HepG2 (cell line): ENCODE measurements around the gene HOXD8. TPM values are rescaled to one million over a fixed set of nuclear protein-coding genes. Genes with fewer than 3 reads are reported as not detected.
A peak's percentile ranks its signal among the peaks of the same experiment; 100 is the strongest.

Source experiments
- ATAC-seq: fragments of 200-7000 bp; cut with Tn5 transposase; 3 replicates; pipeline ENCODE4 v1.9.1; 2020; ENCODE audit warnings: mild to moderate bottlenecking, moderate library complexity
- BruUV-seq: library from RNA; stranded (reverse); fragments of 400-500 nt; replicated peaks from 2 replicates; lab custom pipeline; 2021; lab: Mats Ljungman, UMichigan
- CTCF ChIA-PET: fragments of 300-600 bp; formaldehyde crosslinking; extraction: SDS; loops from one replicate; lab custom pipeline; 2021; ENCODE audit warnings: low total read pairs, inconsistent platforms, low intra/inter-chr PET ratio; lab: Yijun Ruan, JAX
- POLR2A ChIA-PET: fragments of 350-600 bp; sonication (Branson Sonifier 250); formaldehyde crosslinking; loops from one replicate; lab custom pipeline; 2020; ENCODE audit warnings: antibody characterized with exemption, inconsistent platforms; lab: Yijun Ruan, JAX
- DNase-seq: peaks from one replicate; pipeline ENCODE4 v3.0.0-alpha.2; 2015; ENCODE audit warnings: low spot score
- FAIRE-seq: peaks from 3 replicates; lab custom pipeline; 2011; peaks lifted over from hg19 to GRCh38; lab: Jason Lieb, UNC
- H2AFZ ChIP-seq: one replicate; pipeline ENCODE4 v1.6.1; 2011; ENCODE audit warnings: low read length, inconsistent platforms
- H3K27ac ChIP-seq: fragments of 300-600 bp; 3 replicates; pipeline ENCODE4 v1.8.0; 2011; ENCODE audit warnings: mixed run types, mild to moderate bottlenecking, mixed read lengths, low read length, inconsistent platforms; ENCODE audit not compliant: insufficient read depth; ENCODE audit errors: extremely low read length
- H3K27me3 ChIP-seq, 2 experiments: fragments of 200-600 bp in 1 of 2; 2 replicates in 1 of 2; 3 replicates in 1 of 2; pipeline versions ENCODE4 v1.6.0 to v1.8.0; 2011; ENCODE audit warnings: low read length in 2 of 2, mild to moderate bottlenecking in 2 of 2, moderate library complexity in 2 of 2, inconsistent platforms in 1 of 2; ENCODE audit not compliant: insufficient read depth in 2 of 2, control insufficient read depth in 1 of 2
- H3K36me3 ChIP-seq, 2 experiments: fragments of 200-600 bp in 1 of 2; replicated peaks in 1 of 2; 2 replicates in 1 of 2; 3 replicates in 1 of 2; pipeline versions ENCODE4 v1.5.1 to v1.8.0; 2011; ENCODE audit warnings: low read length in 2 of 2, inconsistent platforms in 1 of 2; ENCODE audit not compliant: insufficient read depth in 2 of 2, control insufficient read depth in 1 of 2
- H3K4me1 ChIP-seq: 2 replicates; pipeline ENCODE4 v1.5.1; 2012; ENCODE audit warnings: low read length, inconsistent platforms; ENCODE audit not compliant: insufficient read depth
- H3K4me2 ChIP-seq: 2 replicates; pipeline ENCODE4 v1.6.0; 2011; ENCODE audit warnings: low read depth, low read length, inconsistent platforms
- H3K4me3 ChIP-seq, 3 experiments: fragments of 200-600 bp in 1 of 3; sonication (generic), shearing (Covaris generic) in 1 of 3; replicated peaks in 1 of 3; 2 replicates each; pipeline ENCODE4 v1.5.1; 2011 to 2016; ENCODE audit warnings: low read length in 3 of 3, inconsistent platforms in 2 of 3, low read depth in 2 of 3, mild to moderate bottlenecking in 2 of 3, control low read depth in 1 of 3, mixed read lengths in 1 of 3; ENCODE audit not compliant: insufficient read depth in 1 of 3
- H3K79me2 ChIP-seq: one replicate; pipeline ENCODE4 v1.6.1; 2011; ENCODE audit warnings: low read length, inconsistent platforms; ENCODE audit not compliant: insufficient read depth
- H3K9ac ChIP-seq: 2 replicates; pipeline ENCODE4 v1.6.0; 2011; ENCODE audit warnings: mild to moderate bottlenecking, low read depth, low read length, inconsistent platforms; ENCODE audit not compliant: insufficient read depth
- H3K9me3 ChIP-seq: 2 replicates; pipeline ENCODE4 v1.5.1; 2012; ENCODE audit warnings: mild to moderate bottlenecking, low read length
- H4K20me1 ChIP-seq: 2 replicates; pipeline ENCODE4 v1.6.0; 2011; ENCODE audit warnings: inconsistent platforms, mild to moderate bottlenecking, low read length, moderate library complexity; ENCODE audit not compliant: insufficient read depth
- ATAD3A ChIP-seq: sonication (generic); formaldehyde crosslinking; IDR thresholded peaks from 2 replicates; pipeline ENCODE4 v1.4.0; 2020; ENCODE audit warnings: missing genetic modification reagents
- EZH2 ChIP-seq: conservative IDR thresholded peaks from 2 replicates; pipeline ENCODE4 v1.6.1; 2012; ENCODE audit warnings: mild to moderate bottlenecking, low read depth, low read length, moderate library complexity
- FOXA1 ChIP-seq, 2 experiments: fragments of 450-650 bp in 1 of 2; sonication (generic) in 1 of 2; formaldehyde crosslinking in 1 of 2; IDR thresholded peaks; 2 replicates each; pipeline versions ENCODE4 v1.4.0 to v1.6.1; 2016 to 2020; ENCODE audit warnings: missing genetic modification reagents in 1 of 2
- MAFK ChIP-seq, 2 experiments: IDR thresholded peaks in 1 of 2; conservative IDR thresholded peaks in 1 of 2; 2 replicates each; pipeline ENCODE4 v1.6.1; 2011; ENCODE audit warnings: improper control_type of control experiment in 2 of 2, low read length in 2 of 2
- MED8 ChIP-seq: sonication (generic); formaldehyde crosslinking; IDR thresholded peaks from 2 replicates; pipeline ENCODE4 v1.8.1; 2023; ENCODE audit warnings: mild to moderate bottlenecking, missing genetic modification reagents; ENCODE audit not compliant: insufficient replicate concordance
- PHF21A ChIP-seq: sonication (generic); formaldehyde crosslinking; IDR thresholded peaks from 2 replicates; pipeline ENCODE4 v1.5.0; 2020; ENCODE audit warnings: mild to moderate bottlenecking, missing genetic modification reagents
- RAD21 ChIP-seq: fragments of 450-650 bp; formaldehyde crosslinking; IDR thresholded peaks from 2 replicates; pipeline ENCODE4 v1.5.0; 2020; ENCODE audit warnings: mild to moderate bottlenecking
- RFX3 ChIP-seq: IDR thresholded peaks from 2 replicates; pipeline ENCODE4 v1.6.1; 2016; ENCODE audit warnings: missing biosample characterization, missing genetic modification reagents
- RFX5 ChIP-seq: IDR thresholded peaks from 2 replicates; pipeline ENCODE4 v1.6.1; 2011; ENCODE audit warnings: low read depth, low read length, improper control_type of control experiment
- SMAD9 ChIP-seq: sonication (generic); formaldehyde crosslinking; IDR thresholded peaks from 2 replicates; pipeline ENCODE4 v1.5.1; 2020; ENCODE audit warnings: mild to moderate bottlenecking, missing genetic modification reagents
- ZNF501 ChIP-seq: sonication (generic); formaldehyde crosslinking; IDR thresholded peaks from 2 replicates; pipeline ENCODE4 v1.5.1; 2020; ENCODE audit warnings: mild to moderate bottlenecking, moderate library complexity, missing genetic modification reagents
- ZNF572 ChIP-seq: sonication (generic); formaldehyde crosslinking; IDR thresholded peaks from 2 replicates; pipeline ENCODE4 v1.5.1; 2020; ENCODE audit warnings: mild to moderate bottlenecking, missing genetic modification reagents
- ZNF747 ChIP-seq: sonication (generic); formaldehyde crosslinking; IDR thresholded peaks from 2 replicates; pipeline ENCODE4 v1.8.1; 2023; ENCODE audit warnings: missing genetic modification reagents, mild to moderate bottlenecking, borderline replicate concordance
- WGBS: methylation state at CpG from one replicate; pipeline ENCODE4 v1.1.6; 2017; ENCODE audit warnings: low lambda C conversion rate; 5-methylcytosine and 5-hydroxymethylcytosine counted together
- in situ Hi-C: cut with HindIII; loops from 2 replicates; pipeline ENCODE4 v1.10.0; 2017; ENCODE audit warnings: low pct_unique_long_range_greater_than_20kb; ENCODE audit not compliant: extremely low pct_ligation_motif_present
- intact Hi-C: fragments of 100-400 bp; cut with micrococcal nuclease; formaldehyde crosslinking; loops from one replicate; pipeline ENCODE4 v1.10.0; 2022; ENCODE audit not compliant: unreplicated experiment
- polyA plus RNA-seq, 8 experiments: library from polyadenylated mRNA; depleted of rRNA in 3 of 8; stranded (reverse) in 7 of 8; unstranded in 1 of 8; fragments of >200 nt; fragmentation: Illumina TruSeq in 4 of 8; extraction: Trizol in 4 of 8; gene quantifications; 2 replicates each; pipeline versions ENCODE4 v1.2.1 to v1.2.3, GENCODE V29; 2011 to 2016; ENCODE audit warnings: low read depth in 4 of 8, missing spikeins in 1 of 8, mixed read lengths in 1 of 8; ENCODE audit not compliant: insufficient read depth in 1 of 8
- total RNA-seq, 5 experiments: library from RNA; depleted of rRNA; stranded (reverse); fragments of >200 nt; fragmentation: Illumina TruSeq; extraction: Trizol; gene quantifications; 2 replicates each; pipeline ENCODE4 v1.2.3, GENCODE V29; 2016; ENCODE audit warnings: low read depth in 1 of 5
- TF ChIP-seq, protein P1 (sequence below): sonication (generic); formaldehyde crosslinking; IDR thresholded peaks from 2 replicates; pipeline ENCODE4 v1.5.0; 2020; ENCODE audit warnings: mild to moderate bottlenecking, missing genetic modification reagents

Gene HOXD8
- total and polyA plus RNA-seq, 2 of the 13 experiments (the other 11 are each of a cell fraction or from before 2014, with no cell fraction given), result not detected

DNA sequence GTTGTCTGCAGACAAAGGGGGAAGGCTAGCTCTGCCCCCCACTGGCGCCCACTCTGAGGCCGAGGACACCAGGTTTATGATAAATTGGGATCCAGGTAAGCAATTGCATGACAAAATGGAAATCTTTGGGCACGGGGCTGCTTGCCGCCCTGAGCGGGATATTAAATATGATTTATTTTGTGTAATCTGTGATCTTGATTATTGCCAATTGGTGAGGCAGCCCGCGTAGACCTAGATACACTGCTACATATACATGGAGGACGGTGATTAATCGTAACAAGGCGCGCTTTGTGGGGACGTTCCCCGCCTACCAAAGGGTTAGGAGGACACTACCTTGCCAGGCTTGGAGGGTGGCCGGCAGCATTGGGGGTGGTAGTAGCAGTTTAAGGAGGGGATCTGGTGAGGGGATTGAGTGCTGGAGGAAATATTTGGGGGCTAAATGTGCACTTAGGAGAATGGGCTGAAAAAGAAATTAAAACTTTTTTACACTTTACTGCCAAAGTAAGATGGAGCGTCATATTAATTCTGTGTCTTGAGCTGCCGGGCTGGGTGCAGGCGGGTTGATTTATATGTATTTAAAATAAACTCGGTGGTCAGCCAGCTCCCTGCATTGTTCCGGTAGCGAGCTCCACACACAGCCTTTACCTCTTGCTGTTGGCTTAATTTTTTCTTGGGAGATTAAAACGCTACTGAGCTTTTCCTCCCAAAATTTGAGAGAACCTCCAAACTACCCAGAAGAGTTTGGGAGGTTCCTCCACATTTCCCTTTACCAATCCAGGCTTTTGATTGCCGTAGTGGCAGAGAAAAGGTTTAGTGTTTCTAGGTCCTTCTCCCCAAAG, 31.7 kb downstream of the HOXD8 start (continued):
- TF ChIP-seq, protein P1, sequence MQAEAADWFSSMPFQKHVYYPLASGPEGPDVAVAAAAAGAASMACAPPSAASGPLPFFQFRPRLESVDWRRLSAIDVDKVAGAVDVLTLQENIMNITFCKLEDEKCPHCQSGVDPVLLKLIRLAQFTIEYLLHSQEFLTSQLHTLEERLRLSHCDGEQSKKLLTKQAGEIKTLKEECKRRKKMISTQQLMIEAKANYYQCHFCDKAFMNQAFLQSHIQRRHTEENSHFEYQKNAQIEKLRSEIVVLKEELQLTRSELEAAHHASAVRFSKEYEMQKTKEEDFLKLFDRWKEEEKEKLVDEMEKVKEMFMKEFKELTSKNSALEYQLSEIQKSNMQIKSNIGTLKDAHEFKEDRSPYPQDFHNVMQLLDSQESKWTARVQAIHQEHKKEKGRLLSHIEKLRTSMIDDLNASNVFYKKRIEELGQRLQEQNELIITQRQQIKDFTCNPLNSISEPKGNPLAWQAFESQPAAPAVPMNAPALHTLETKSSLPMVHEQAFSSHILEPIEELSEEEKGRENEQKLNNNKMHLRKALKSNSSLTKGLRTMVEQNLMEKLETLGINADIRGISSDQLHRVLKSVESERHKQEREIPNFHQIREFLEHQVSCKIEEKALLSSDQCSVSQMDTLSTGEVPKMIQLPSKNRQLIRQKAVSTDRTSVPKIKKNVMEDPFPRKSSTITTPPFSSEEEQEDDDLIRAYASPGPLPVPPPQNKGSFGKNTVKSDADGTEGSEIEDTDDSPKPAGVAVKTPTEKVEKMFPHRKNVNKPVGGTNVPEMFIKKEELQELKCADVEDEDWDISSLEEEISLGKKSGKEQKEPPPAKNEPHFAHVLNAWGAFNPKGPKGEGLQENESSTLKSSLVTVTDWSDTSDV, result no peak
- TF ChIP-seq RFX3, result no peak
- TF ChIP-seq MED8 (CRISPR knock-in tag), result no peak
- TF ChIP-seq ATAD3A (CRISPR knock-in tag), result no peak
- no peak for TF ChIP-seq SMAD9 (CRISPR knock-in tag)
- TF ChIP-seq PHF21A (CRISPR knock-in tag), result no peak
- no peak for TF ChIP-seq FOXA1 (IDR thresholded peaks at IDR 0.05)
- TF ChIP-seq FOXA1 (CRISPR knock-in tag; IDR thresholded peaks at IDR 0.05), result no peak
- TF ChIP-seq RFX5, result no peak

DNA sequence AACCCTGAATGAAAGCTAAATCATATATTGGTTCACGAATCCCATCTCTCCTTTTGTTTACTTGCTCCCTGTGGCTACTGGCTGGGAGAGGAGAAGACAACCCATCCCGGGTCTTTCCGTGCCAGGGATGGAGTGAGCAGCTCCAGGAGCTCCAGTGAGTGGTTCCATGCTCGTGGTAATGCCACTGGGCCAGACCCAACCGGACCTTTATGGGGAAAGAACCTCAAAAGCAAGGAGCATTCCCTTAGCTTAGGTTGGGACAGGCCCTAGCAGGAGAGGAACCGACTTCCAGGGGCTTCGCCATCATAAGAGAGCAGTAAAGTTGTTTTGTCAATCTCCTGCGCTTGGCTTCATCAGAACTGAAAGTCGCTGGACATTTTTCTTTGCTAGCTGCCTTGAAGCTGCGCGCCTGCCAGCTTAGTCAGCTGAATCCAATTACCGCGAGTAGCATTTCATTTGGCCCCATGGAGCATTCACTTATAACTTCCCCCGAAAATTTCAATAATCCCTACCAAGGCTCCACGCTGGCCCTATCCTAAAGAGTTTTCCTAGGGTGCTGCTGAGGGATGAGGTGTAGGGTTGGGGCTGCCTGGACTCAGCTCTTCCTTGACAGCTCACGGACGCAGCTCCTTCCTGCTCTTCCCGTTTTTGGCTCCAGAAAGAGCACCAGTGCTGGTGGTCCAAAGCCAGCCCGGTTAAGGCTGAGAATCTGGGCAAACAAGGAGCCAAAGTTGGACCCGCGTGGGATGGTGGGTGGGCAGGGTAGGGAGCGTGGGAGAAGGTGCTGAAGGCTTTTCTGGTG, 32.5 kb downstream of the HOXD8 start:
- no peaks in the 10 kb centered on the region for H3K79me2 ChIP-seq
- POLR2A ChIA-PET, result interaction anchor here (1.2 kb wide), 1 partner anchor 26 kb away, joined by 3 read pairs; no protein-coding TSS in a partner anchor
- H3K27ac ChIP-seq, result no peak overlapping the region
- H3K9ac ChIP-seq, result no peak overlapping the region
- TF ChIP-seq RAD21 (0 out of 2 replicates have a peak, but pooled peaks have one; percentile 10), MAFK (conservative IDR thresholded peaks at IDR 0.05 in 1 of 2, IDR thresholded peaks at IDR 0.05 in 1 of 2; ENCODE audit: low read length in 2 of 2) (0 out of 4 replicates have a peak, but pooled peaks of 1 of the 2 experiments have one; percentile 3), EZH2 (peak; percentile 79; the same call in 1 of the 2 replicates), ZNF747 (CRISPR knock-in tag) (no peak), ZNF501 (CRISPR knock-in tag) (0 out of 2 replicates have a peak, but pooled peaks have one; percentile 27), ZNF572 (CRISPR knock-in tag) (0 out of 2 replicates have a peak, but pooled peaks have one; percentile 39)
- peak; percentile 2; the same call in 2 of the 3 replicates for ATAC-seq
- peak overlapping the region; percentile 46 for H3K4me2 ChIP-seq
- in situ Hi-C loops, result no loop called here
- no peaks in the 10 kb centered on the region for H4K20me1 ChIP-seq
- BruUV-seq, result no TSS peak
- no peaks in the 10 kb centered on the region for H3K9me3 ChIP-seq
- H3K36me3 ChIP-seq, result no peaks in the 10 kb centered on the region
- peak overlapping the region in 1 of 3 experiments; percentile 25; a peak in 1 of 6 replicates for H3K4me3 ChIP-seq
- intact Hi-C loops, result no loop called here
- DNase-seq, result no peak
- no peak overlapping the region for H2AFZ ChIP-seq
- H3K27me3 ChIP-seq, result peaks cover 17 to 98% of the 10 kb centered on the region in 2 experiments
- CTCF ChIA-PET, result no interaction called here
- peaks cover 47% of the 10 kb centered on the region for H3K4me1 ChIP-seq
- no peak for FAIRE-seq
- 9% methylated on average over 22 of the region's 22 CpGs for WGBS
